NCI-H2171 treated with DMSO at 0.1 percent for 48 hours (cell line): ENCODE results near the gene GALNT18.
A peak's percentile ranks its signal among the peaks of the same experiment; 100 is the strongest.

Experiments used
- DNase-seq: peaks from one replicate; lab custom pipeline; 2025; lab: John Stamatoyannopoulos, UW

GALNT18 gene

DNA sequence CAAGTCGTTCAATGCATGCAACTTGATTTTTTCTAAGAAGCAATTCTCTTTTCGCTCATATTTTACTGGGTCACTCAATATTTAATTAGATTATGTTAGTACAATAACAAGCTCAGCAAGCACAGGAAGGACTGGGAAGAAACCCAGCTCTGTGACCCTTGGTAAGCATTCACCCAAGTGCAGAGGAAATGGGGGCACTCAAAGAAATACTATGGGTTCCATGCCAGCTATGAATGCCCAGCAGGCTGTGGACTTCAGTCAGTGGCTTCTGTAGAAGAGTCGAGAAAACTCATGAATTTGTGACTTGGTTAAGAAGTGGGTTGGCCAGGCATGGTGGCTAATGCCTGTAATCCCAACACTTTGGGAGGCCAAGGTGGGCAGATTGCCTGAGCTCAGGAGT lies 123.6 kb downstream of the GALNT18 start:
- DNase-seq = no peak

DNA sequence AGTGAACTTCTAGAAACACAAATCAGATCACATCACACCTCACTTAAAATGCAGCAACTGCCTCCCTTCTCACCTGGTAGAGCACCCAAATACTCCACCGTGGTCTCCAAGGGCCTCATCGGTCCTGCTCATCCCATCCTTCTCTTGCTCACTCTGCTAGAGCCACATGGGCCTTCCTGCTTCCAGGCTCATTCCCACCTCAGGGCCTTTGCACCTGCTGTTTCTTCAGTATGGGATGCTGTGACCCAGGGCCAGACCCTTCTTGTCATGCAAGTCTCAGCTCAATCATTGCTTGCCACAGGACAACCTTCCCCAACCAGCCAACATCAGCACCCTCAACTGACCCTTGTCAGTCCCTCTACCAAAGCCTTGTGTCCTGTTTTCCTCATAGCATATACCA lies 124.9 kb downstream of the GALNT18 start:
- DNase-seq = no peak

DNA sequence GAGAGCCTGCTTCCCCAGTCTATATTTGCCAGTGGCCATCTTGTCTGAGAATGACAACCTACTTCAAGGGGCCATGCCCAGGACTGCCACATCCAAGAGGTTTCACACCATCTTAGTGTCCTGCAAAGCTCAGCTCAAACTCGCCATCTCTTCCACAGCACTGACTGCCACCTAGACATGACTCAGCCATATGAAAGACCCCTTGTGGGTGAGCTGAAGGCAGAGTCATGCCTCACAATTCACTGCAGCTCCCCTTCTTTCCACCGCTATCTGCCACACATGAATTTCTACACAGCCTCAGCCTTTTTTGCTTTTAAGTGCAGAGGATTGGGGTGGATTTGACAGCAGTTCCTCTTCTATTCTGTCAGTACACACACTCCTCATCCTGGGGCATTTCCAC lies 127.5 kb downstream of the GALNT18 start:
- no peak for DNase-seq

DNA sequence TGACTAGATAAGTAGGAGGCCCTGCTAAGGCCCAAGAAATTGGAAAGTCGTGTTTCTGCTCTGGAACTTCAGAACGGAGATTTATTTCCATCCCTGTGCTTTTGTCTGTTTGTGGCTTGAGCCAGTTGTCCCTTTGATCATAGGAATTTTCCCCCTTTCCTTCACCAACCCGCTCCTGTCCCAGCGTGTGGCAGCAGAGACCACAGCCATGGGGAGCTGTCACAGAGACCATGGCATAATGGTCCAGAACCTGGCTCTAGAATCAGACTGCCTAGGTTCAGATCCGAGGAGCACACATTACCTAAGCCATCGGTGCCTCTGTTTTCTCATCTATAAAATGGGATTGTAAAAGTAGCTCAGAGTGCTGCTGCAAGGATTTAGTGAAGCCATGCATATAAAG lies 128.1 kb downstream of the GALNT18 start:
- no peak for DNase-seq

DNA sequence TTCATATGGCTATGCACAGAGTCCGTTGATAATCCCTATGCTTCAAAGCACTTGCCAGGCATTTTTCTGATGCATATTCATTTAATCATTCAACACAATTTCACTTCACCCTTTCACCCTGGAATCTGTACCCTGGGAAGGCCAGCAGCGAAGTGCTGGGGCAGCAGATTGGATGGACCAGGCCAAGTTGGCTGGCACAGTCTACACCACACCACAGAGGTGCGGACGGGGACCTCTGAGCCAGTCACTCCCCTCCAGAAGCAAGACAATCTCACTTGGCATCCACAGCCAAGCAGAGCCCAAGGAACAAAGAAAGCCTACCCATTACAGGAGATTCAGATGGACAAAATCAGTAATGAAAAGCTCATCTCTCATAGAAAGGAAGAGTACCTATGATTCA lies 130.2 kb downstream of the GALNT18 start:
- DNase-seq = no peak

DNA sequence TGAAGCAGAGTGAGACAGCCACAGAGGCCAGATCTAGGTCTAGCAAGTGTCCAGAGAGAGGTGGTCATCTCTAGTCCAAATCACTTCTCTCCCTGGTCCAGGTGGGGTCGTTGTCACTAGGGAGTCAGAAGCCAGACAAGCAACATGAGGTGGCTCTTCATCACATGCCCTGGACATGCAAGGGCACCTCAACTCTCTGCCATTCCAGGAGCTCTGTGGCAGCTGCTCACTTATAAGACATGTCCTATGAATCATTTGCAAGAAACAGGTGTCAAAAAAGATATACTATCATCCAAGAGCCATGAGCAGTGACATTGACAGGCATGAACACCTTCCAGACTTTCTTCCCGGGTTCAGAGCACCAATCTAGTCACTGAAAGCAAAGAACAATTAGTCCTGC lies 130.8 kb downstream of the GALNT18 start:
- peak; percentile 68 for DNase-seq

DNA sequence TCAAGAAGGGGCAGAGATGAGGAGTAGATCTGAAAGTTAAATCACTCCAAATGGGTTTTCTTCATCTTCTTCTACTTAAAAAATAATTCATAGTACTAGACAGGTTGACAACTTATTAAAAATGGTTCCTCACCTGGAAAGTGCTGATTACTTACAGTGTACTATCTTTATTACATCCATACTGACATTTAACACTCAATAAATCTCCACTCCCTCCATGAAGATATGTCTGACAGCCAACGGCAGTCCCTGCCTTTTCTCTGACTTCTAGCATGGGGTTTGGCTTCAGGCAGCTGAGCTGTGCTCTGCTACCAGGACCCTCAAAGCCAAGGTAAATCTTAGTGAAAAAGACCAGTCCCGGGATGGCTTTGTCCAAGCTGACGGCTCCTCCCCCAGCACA lies 135.4 kb downstream of the GALNT18 start:
- DNase-seq = no peak

DNA sequence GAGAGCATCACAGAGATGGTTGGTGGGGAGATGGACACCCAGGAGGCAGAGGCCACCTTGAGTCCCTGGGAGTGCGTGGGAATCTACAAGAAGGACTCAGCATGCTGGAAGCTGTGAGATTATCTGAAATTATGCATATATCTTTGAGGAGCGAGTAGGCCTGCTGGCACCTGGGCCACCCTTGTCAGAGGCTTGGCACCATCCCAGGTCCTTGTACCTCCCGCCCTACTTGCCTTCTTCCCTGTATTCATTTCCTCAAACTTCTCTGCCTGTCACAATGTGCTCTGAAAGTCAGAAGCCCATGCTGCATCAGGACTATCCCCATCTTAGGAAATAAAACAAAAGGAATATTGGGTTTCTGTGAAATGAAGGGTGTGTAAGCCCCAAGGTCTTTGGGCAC lies 135.8 kb downstream of the GALNT18 start:
- no peak for DNase-seq

DNA sequence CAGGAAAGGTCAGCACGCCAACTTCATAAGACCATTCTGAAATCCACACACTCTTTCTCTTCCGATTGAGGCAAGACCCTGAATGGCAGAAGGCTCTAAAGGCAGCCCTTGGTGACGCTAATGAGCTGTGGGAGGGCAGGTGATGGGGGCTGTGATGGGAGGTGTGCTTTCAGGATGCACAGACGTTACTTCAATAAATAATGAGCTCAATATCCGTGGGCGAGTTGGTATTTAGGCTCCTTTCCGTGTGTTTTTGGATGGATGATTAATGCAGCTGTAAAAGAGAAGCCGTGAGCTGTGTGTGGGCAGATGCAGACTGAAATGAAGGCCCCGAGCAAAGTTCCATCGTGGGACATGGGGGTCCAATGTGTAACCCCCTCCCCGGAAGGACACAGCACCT lies 138.2 kb downstream of the GALNT18 start:
- DNase-seq = no peak

DNA sequence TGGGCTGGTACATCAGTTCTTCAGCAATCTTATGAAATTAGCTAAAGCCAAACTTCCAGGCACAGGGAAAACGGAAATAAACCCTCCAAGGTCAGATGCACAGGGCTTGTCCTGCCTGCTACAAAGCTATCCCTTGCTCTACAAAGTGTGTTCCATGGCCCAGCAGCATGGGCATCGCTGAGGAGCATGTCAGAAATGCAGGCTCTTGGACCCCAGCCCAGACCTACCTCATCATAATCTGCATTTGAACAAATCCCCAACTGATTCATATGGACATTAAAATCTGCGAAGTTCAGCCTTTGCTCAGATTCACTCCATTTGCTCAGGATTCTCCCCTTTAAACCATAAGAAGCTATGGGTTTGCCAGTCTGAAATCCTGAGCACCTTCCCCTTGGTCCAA lies 139.1 kb downstream of the GALNT18 start:
- DNase-seq = no peak

DNA sequence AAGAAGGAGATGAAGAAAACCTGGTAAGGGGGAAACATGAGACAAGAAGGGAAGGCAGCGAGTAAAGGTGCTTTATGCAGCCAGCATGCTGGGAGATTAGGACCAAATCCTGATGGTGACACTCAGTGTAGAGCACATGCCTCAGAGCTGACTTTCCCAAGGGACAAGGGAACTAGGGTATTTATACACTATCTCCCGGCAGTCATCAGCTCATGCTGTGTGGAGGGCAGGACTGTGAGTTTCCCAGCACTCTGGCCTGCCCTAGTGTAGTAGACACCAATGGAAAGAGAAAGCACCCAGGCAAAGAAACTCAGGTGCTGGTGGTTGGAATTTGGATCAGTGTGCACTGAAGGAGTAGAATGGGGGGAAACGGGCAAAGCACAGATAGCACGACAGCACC lies 140.4 kb downstream of the GALNT18 start:
- peak; percentile 2 for DNase-seq

DNA sequence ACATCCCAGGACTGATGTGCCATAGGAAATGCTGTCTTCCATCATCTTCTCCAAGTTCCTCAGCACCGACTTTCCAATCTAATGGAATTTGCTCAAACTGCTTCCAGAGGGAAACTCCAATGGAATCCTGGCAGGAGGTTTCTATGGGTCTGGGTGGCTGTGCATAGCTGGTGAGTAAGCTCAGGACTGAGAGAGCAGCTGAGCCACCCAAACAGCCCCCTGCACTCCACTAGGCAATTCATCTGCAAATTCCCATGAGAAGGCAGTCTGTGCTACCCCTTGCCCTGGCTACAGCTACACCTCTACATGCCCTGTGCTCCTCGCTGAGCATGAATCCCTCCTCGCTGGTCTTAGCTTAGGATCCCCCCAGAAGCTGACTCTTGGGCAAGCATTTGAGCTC lies 140.8 kb downstream of the GALNT18 start:
- DNase-seq = no peak

DNA sequence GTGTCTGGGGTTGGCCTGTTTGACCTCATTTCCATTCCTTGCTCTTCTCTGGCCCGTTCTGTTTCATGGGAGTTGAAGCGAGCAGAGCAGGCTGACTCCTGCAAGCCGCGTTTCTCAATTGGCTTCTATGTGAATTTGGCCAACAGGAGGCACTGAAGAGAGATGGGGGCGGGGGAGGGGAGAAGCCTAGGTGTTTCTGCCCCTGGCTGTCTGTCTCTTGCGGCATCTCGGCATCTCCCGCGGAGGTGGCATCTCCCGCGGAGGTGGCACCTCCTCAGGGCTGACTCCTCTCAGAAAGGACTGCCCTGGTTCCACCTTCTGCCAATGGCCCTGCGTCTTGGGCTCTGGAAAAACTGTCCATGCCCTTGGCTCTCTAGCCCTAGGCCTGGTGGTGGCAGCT lies 143.1 kb downstream of the GALNT18 start:
- no peak for DNase-seq

DNA sequence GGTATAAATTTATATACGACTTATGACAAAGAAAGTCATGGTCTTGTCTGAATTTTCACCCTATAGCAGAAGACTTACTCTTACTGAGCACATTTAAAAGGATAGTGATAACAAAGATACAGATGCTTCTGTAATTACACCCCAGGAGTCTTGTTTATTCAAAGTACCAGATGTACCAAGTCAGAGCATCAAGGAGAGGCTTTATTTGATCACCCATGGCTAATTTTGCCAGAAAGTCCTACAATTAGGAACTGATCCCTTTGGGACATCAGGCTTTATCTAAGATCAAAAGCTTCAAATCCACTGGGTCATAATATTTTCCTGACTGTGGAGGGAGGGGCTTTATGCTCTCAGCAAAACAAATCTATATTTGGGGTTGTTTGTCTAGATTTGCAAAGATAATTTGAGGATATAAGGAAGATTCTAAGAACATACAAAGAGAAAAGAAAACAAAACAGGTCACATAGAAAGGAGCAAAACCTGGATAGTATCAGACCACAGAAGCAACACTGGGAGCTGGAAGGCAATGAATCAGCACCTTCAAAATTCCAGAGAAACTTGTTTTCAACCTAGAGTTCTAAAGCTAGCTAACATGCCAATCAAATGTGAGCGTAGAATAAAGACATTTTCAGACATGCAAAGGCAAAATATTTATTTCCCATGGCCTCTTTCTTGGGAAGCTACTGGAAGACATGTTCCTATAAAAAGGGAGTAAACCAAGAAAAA lies 143.9 kb downstream of the GALNT18 start:
- peak; percentile 88 for DNase-seq

DNA sequence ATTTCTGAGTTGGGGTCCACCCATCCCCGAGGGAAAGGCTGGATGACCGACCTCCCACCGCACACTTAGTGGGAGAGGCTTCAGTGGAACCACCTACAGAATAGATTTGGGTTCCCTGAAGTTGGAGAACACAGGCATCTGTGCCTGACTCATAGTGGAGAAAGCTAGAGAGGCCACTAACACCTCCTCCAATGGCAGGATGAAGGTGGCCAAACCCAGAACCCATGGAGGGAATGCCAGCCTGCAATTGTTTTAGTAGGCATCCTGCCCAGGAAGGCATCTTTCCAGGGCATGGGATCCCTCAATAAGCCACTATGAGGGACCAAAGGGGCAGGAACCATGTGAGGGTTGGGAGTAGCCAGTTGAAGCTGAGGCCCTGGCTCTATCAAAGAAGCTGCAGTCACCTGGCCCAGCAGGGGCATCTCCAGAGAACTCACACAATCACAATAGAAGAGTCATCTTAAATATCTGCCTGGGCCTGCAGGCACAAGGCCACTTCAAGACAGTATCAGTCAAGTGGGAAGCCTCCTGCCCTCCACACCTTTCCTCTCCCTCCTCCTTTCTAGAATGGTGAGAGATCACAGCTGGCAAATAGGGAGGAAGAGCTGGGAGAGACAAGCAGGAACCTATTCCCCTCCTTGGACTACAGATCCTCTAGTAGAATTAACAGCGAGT lies 144.7 kb downstream of the GALNT18 start:
- peak; percentile 88 for DNase-seq

DNA sequence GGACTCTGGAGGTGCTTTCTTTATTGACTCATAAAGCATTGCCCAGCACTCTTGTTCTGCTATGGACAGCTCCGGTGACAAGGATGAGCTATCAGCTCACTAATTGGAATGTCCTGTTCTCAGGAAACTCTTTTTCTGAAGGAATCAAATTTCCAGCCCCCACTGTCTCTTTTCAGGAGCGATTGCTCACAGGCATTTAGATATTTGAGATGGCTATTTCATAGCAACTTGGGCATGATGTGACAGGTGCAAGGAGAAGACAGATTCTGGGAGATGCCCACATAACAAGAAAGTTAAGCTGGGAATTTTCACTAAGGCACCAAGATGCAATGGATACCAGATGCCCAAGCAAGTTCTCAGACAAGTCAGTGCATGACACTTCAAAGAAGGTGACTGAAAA lies 145.3 kb downstream of the GALNT18 start:
- DNase-seq = peak; percentile 41

DNA sequence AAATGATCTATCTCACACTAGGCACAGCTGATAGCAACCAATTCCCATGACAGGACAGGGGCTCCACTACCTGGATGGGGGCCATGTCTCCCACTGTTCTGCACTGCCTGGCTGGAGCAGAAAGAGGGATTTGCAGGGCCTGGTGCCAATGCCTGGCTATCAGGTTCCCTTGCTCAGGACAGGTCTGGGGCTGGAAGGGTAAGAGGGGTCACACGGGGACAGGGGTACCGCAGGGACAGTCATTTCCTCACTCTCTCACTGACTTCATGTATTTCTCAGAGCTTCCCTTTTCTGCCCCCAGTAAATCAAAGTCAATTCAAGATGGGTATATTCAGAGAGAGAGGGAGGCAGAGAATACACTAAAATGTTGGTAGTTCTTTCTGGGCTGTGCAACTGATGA lies 149.7 kb downstream of the GALNT18 start:
- DNase-seq = no peak

DNA sequence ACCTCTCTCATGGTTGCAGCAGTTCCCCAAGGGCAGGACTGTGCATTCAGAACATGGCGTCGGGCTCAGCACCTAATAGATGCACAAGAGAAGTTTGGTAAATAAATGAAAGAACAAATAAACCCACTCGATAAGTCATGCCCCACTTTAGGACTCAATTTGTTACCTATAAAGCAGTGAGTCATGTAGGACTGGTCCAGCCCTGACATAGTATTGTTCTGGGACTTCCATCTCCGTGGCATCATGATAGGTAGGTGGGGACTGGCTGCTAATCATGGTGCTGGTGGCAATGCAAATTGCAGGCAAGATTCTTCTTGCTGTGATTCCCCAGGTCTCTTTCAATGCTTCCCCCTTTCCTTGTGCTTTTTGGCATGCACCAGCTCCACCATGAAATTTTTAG lies 150.6 kb downstream of the GALNT18 start:
- DNase-seq = no peak

DNA sequence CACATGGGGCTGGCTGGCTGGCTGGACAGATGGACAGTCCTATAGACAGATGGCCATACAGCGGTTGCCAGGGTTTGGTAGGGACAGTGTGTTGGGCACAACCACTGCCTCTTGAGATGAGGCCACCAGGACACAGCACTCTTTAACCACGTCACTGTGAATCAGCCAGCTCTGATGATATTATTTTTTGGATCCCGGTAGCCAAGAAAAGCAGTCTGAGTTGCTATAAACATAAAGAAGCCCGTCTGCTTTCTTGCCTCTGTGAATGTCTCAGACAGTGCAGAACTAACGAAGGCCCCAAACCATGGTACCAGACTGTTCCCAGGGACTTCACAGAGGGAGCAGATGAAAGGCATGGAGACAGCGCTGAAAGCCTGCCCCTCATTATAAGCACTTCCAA lies 152.9 kb downstream of the GALNT18 start:
- DNase-seq = no peak

DNA sequence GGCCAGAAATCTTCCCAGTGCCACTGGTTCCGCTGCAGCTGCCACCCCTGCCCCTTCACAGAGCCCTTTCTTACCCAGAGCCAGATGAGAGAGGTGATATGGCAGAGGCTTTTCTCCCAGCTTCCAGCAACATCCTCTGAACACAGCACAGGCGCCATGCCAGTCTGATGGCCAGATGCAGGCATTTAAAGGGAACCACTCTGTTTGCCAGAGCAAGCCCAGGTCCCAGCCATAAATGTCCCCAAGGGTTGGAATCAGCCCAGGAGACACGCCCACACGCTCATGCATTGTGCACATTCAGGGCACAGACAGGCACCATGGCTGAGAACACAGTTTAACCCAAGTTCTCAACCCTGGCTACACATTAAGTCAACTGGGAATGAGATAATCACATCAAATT lies 154.5 kb downstream of the GALNT18 start:
- no peak for DNase-seq

DNA sequence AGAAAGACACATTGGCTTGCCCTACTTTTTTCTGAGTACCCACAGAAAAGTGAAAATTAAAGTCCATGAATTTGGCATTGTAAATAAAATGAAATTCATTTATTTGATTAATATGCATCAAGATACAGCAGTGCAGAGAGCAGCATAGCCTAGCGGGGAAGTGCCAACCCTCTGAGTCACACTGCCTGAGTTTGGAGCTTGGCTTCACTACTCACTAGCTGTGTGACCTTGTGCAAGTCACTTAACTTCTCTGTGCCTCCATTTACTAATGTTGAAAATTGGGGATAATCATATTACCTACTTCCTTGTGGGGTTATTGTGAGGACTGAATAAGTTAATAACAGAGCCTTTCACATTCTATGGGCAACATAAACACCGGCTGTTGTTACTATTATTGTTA lies 157.2 kb downstream of the GALNT18 start:
- no peak for DNase-seq

DNA sequence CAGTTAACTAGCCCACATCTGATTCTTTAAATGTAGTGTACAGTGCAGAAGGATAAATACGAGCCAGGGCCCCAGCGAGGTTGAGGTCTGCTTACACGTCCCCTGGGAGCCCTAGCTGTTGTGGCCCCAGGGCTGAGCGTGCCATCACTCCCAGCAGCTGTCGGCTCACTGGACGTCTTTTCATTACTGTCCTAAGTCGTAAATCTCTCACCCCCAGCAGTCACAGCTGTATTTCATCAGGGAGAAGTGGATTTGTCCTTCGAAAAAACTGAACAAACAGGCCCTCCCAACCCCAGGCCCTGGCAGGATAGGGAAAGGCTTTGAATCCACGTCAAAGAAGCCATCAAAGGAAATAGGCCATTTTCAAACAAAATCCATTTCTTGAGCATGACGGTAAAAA lies 158.4 kb downstream of the GALNT18 start:
- DNase-seq = peak; percentile 42

DNA sequence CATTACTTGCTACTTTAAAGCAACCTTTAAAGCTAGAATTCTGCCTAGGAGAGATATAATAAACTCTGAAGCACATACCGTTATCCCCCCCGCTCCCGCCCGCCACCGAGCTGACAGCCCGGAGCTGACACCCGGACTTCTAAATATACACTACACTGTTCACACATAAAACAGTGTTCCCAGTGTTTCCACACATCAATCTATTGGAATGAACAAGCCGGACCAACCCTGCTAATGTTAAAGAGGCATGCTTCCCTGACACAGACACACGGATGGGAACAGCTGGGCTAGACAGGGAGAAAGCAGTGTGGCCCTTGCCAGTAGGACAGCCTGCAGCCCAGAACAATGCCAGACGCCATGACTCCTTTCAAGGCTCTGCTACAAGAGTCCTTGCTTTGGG lies 160.3 kb downstream of the GALNT18 start:
- DNase-seq = no peak

DNA sequence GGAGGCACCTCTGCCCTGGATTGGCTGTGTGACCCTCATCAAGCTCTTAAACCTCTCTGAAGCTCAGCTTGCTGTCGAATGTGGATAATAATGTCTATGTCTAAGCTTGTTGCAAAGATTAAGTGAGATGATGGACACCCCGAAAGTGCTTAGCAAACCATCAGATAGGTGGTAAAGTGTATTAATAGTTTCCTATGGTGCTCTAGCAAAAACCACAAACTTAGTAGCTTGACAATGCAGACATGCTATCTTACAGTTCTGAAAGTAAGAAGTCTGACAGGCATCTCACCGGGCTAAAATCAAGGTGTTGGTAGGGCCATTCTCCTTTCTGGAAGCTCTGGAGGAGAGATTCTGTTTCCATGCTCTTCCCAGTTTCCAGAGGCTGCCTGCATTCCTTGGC lies 162.2 kb downstream of the GALNT18 start:
- DNase-seq = no peak
